Large intestine (tissue), 3 donors: ENCODE data around the gene WDR5. TPM values are rescaled to one million over a fixed set of nuclear protein-coding genes. Genes with fewer than 3 reads are reported as not detected.
"Not testable (repeated sequence)": the region's sequence is repeated elsewhere in the genome, so short reads cannot be mapped to it uniquely, and the experiment has no call there.

Source experiments
- DNase-seq, 2 donors: peaks; one replicate each; pipeline versions ENCODE4 v3.0.0 to v3.0.0-alpha.2; 2013
- H3K27ac ChIP-seq: one replicate; pipeline ENCODE4 v1.5.1; 2013; ENCODE audit warnings: low read length
- H3K27me3 ChIP-seq: 2 replicates; pipeline ENCODE4 v1.6.1; 2013; ENCODE audit warnings: low read length; ENCODE audit not compliant: control insufficient read depth, insufficient read depth
- H3K36me3 ChIP-seq: 2 replicates; pipeline ENCODE4 v1.6.1; 2013; ENCODE audit warnings: low read length; ENCODE audit not compliant: control insufficient read depth, insufficient read depth
- H3K4me1 ChIP-seq: one replicate; pipeline ENCODE4 v1.6.1; 2013; ENCODE audit warnings: low read length; ENCODE audit not compliant: control insufficient read depth, insufficient read depth
- H3K4me3 ChIP-seq: one replicate; pipeline ENCODE4 v1.5.1; 2013; ENCODE audit warnings: low read length
- H3K9me3 ChIP-seq: one replicate; pipeline ENCODE4 v1.6.1; 2013; ENCODE audit warnings: mild to moderate bottlenecking, low read depth, low read length, moderate library complexity; ENCODE audit not compliant: control insufficient read depth
- WGBS: methylation state at CpG from one replicate; pipeline ENCODE4 v1.1.5; 2013; ENCODE audit warnings: low lambda C conversion rate; ENCODE audit not compliant: insufficient coverage; 5-methylcytosine and 5-hydroxymethylcytosine counted together
- polyA plus RNA-seq: library from polyadenylated mRNA; unstranded; fragments of 120-200 nt; gene quantifications from one replicate; pipeline ENCODE4 v1.2.1, GENCODE V29; 2013

Gene WDR5
- polyA plus RNA-seq, 1 donor = 30.4 TPM

- Histone ChIP-seq H3K4me3 (no peak overlapping the region), H3K36me3 (no peaks in the 10 kb centered on the region), H3K4me1 (no peaks in the 10 kb centered on the region), H3K27ac (no peak overlapping the region), H3K9me3 (no peaks in the 10 kb centered on the region), H3K27me3 (no peaks in the 10 kb centered on the region)
- no CpG with 5 or more reads among the region's 9 CpGs for WGBS
- DNase-seq = no peak
Observed at GRCh38 chr9:134111064-134111463, 24.8 kb upstream of the WDR5 start.

- no CpG with 5 or more reads among the region's 6 CpGs for WGBS
- Histone ChIP-seq H3K27me3 (no peaks in the 10 kb centered on the region), H3K27ac (no peak overlapping the region), H3K4me3 (no peak overlapping the region), H3K4me1 (no peaks in the 10 kb centered on the region), H3K9me3 (no peaks in the 10 kb centered on the region), H3K36me3 (no peaks in the 10 kb centered on the region)
- DNase-seq = no peak
Observed at GRCh38 chr9:134112561-134112960, 23.3 kb upstream of the WDR5 start.

GRCh38 chr9:134118972-134119371 is 16.9 kb upstream of the WDR5 start:
- no CpG with 5 or more reads among the region's 26 CpGs for WGBS

GRCh38 chr9:134123764-134124128 is 12.1 kb upstream of the WDR5 start:
- no peak for DNase-seq
- no peaks in the 10 kb centered on the region for H3K36me3 ChIP-seq
- WGBS = 40% methylated on average over 1 of the region's 10 CpGs
- H3K4me1 ChIP-seq = no peaks in the 10 kb centered on the region
- H3K27ac ChIP-seq = no peak overlapping the region
- H3K27me3 ChIP-seq = no peaks in the 10 kb centered on the region
- H3K9me3 ChIP-seq = no peaks in the 10 kb centered on the region
- H3K4me3 ChIP-seq = no peak overlapping the region

More at GRCh38 chr9:134118972-134119371, 16.9 kb upstream of the WDR5 start:
- not testable (repeated sequence) for H3K27ac ChIP-seq, H3K4me1 ChIP-seq, H3K4me3 ChIP-seq, H3K9me3 ChIP-seq, DNase-seq, H3K27me3 ChIP-seq, H3K36me3 ChIP-seq

GRCh38 chr9:134125413-134126095 is 10.3 kb upstream of the WDR5 start:
- no peak for DNase-seq
- WGBS = no CpG with 5 or more reads among the region's 16 CpGs
- H3K4me1 ChIP-seq = no peaks in the 10 kb centered on the region

GRCh38 chr9:134126373-134126772 is 9.5 kb upstream of the WDR5 start:
- Histone ChIP-seq H3K4me3 (no peak overlapping the region), H3K27ac (no peak overlapping the region), H3K36me3 (no peaks in the 10 kb centered on the region), H3K4me1 (no peaks in the 10 kb centered on the region), H3K27me3 (no peaks in the 10 kb centered on the region), H3K9me3 (no peaks in the 10 kb centered on the region)
- DNase-seq = no peak
- WGBS = no CpG with 5 or more reads among the region's 14 CpGs

More at GRCh38 chr9:134125413-134126095, 10.3 kb upstream of the WDR5 start:
- H3K9me3 ChIP-seq = no peaks in the 10 kb centered on the region
- no peaks in the 10 kb centered on the region for H3K27me3 ChIP-seq
- H3K27ac ChIP-seq = no peak overlapping the region
- no peak overlapping the region for H3K4me3 ChIP-seq
- no peaks in the 10 kb centered on the region for H3K36me3 ChIP-seq

GRCh38 chr9:134127065-134127580 is 8.8 kb upstream of the WDR5 start:
- no peaks in the 10 kb centered on the region for H3K9me3 ChIP-seq
- H3K4me3 ChIP-seq = no peak overlapping the region
- H3K36me3 ChIP-seq = no peaks in the 10 kb centered on the region
- no peaks in the 10 kb centered on the region for H3K27me3 ChIP-seq
- no peaks in the 10 kb centered on the region for H3K4me1 ChIP-seq
- WGBS = no CpG with 5 or more reads among the region's 13 CpGs
- no peak for DNase-seq
- H3K27ac ChIP-seq = no peak overlapping the region

- no peaks in the 10 kb centered on the region for H3K36me3 ChIP-seq
- no CpG with 5 or more reads among the region's 12 CpGs for WGBS
- no peak overlapping the region for H3K4me3 ChIP-seq
- H3K4me1 ChIP-seq = no peaks in the 10 kb centered on the region
- no peaks in the 10 kb centered on the region for H3K27me3 ChIP-seq
- no peaks in the 10 kb centered on the region for H3K9me3 ChIP-seq
- DNase-seq = no peak
- H3K27ac ChIP-seq = no peak overlapping the region
Observed at GRCh38 chr9:134127616-134128015, 8.3 kb upstream of the WDR5 start.

- Histone ChIP-seq H3K4me3 (no peak overlapping the region), H3K4me1 (peaks cover under 1% of the 10 kb centered on the region), H3K27me3 (no peaks in the 10 kb centered on the region), H3K27ac (no peak overlapping the region), H3K9me3 (no peaks in the 10 kb centered on the region), H3K36me3 (no peaks in the 10 kb centered on the region)
- WGBS = 100% methylated on average over 2 of the region's 38 CpGs
- DNase-seq = no peak
Observed at GRCh38 chr9:134128727-134129679, 6.9 kb upstream of the WDR5 start.

- WGBS = 100% methylated on average over 1 of the region's 23 CpGs
- no peak overlapping the region for H3K27ac ChIP-seq
- peak in 1 of 2 donors; percentile 29 for DNase-seq
- no peaks in the 10 kb centered on the region for H3K27me3 ChIP-seq
- H3K36me3 ChIP-seq = no peaks in the 10 kb centered on the region
- no peak overlapping the region for H3K4me3 ChIP-seq
- H3K9me3 ChIP-seq = no peaks in the 10 kb centered on the region
- H3K4me1 ChIP-seq = peaks cover 5% of the 10 kb centered on the region
Observed at GRCh38 chr9:134130503-134131375, 5.1 kb upstream of the WDR5 start.
